ENCODE data around the gene ASAP3.

ASAP3 gene

GRCh38 chr1:23401313-23401712 lies 82.7 kb downstream of the ASAP3 start:
- no peak for TF ChIP-seq CTCF (IDR thresholded peaks at IDR 0.05; ENCODE audit: control insufficient read depth, insufficient read depth, low read depth, low read length, missing control alignments)
- H3K4me3 ChIP-seq (ENCODE audit: control insufficient read depth, low read depth, low read length), result no peak overlapping the region
- DNase-seq (ENCODE audit: low read depth), result no peak

GRCh38 chr1:23400324-23401114 lies 83.5 kb downstream of the ASAP3 start:
- H3K4me3 ChIP-seq (ENCODE audit: control insufficient read depth, low read depth, low read length), result no peak overlapping the region
- TF ChIP-seq CTCF (IDR thresholded peaks at IDR 0.05; ENCODE audit: control insufficient read depth, insufficient read depth, low read depth, low read length, missing control alignments), result no peak
- no peak for DNase-seq (ENCODE audit: low read depth)

- no peak overlapping the region for H3K4me3 ChIP-seq (ENCODE audit: control insufficient read depth, low read depth, low read length)
- DNase-seq (ENCODE audit: low read depth), result no peak
- no peak for TF ChIP-seq CTCF (IDR thresholded peaks at IDR 0.05; ENCODE audit: control insufficient read depth, insufficient read depth, low read depth, low read length, missing control alignments)
Observed at GRCh38 chr1:23399229-23399628, 84.8 kb downstream of the ASAP3 start.

GRCh38 chr1:23397908-23398307 lies 86.1 kb downstream of the ASAP3 start:
- no peak for DNase-seq (ENCODE audit: low read depth)
- TF ChIP-seq CTCF (IDR thresholded peaks at IDR 0.05; ENCODE audit: control insufficient read depth, insufficient read depth, low read depth, low read length, missing control alignments), result no peak
- H3K4me3 ChIP-seq (ENCODE audit: control insufficient read depth, low read depth, low read length), result no peak overlapping the region

GRCh38 chr1:23396380-23396779 lies 87.6 kb downstream of the ASAP3 start:
- H3K4me3 ChIP-seq (ENCODE audit: control insufficient read depth, low read depth, low read length), result no peak overlapping the region
- TF ChIP-seq CTCF (IDR thresholded peaks at IDR 0.05; ENCODE audit: control insufficient read depth, insufficient read depth, low read depth, low read length, missing control alignments), result no peak
- DNase-seq (ENCODE audit: low read depth), result no peak

- TF ChIP-seq CTCF (IDR thresholded peaks at IDR 0.05; ENCODE audit: control insufficient read depth, insufficient read depth, low read depth, low read length, missing control alignments), result no peak
- no peak overlapping the region for H3K4me3 ChIP-seq (ENCODE audit: control insufficient read depth, low read depth, low read length)
- DNase-seq (ENCODE audit: low read depth), result no peak
Observed at GRCh38 chr1:23395849-23396248, 88.1 kb downstream of the ASAP3 start.

All from AG09309 (cell line).